LNCaP clone FGC (cell line): Measurements from ENCODE around the gene SLC22A7.

Experiments used
- DNase-seq: peaks from one replicate; pipeline ENCODE4 v3.0.0-alpha.2; 2011; ENCODE audit warnings: low read depth
- H3K4me3 ChIP-seq: 2 replicates; pipeline ENCODE4 v1.5.1; 2011; ENCODE audit warnings: mild to moderate bottlenecking, low read depth, low read length, control low read depth
- CTCF ChIP-seq: IDR thresholded peaks from 2 replicates; pipeline ENCODE4 v1.5.1; 2012; ENCODE audit warnings: mild to moderate bottlenecking; ENCODE audit not compliant: control insufficient read depth, insufficient read depth; ENCODE audit errors: extremely low read depth

The SLC22A7 gene

GRCh38 chr6:43261198-43261597 lies 36.9 kb upstream of the SLC22A7 start:
- H3K4me3 ChIP-seq: no peak overlapping the region
- DNase-seq: no peak
- TF ChIP-seq CTCF: no peak

- H3K4me3 ChIP-seq: no peak overlapping the region
- DNase-seq: no peak
- no peak for TF ChIP-seq CTCF
Observed at GRCh38 chr6:43262000-43262779, 35.9 kb upstream of the SLC22A7 start.

GRCh38 chr6:43262780-43263313 lies 35.2 kb upstream of the SLC22A7 start:
- no peak overlapping the region for H3K4me3 ChIP-seq
- no peak for DNase-seq
- no peak for TF ChIP-seq CTCF

- TF ChIP-seq CTCF: peak; percentile 95
- peak; percentile 33 for DNase-seq
- H3K4me3 ChIP-seq: no peak overlapping the region
Observed at GRCh38 chr6:43263314-43264178, 34.5 kb upstream of the SLC22A7 start.

GRCh38 chr6:43264599-43265145 lies 33.4 kb upstream of the SLC22A7 start:
- H3K4me3 ChIP-seq: no peak overlapping the region
- TF ChIP-seq CTCF: no peak
- DNase-seq: no peak

- no peak for DNase-seq
- TF ChIP-seq CTCF: no peak
- H3K4me3 ChIP-seq: no peak overlapping the region
Observed at GRCh38 chr6:43265564-43265963, 32.5 kb upstream of the SLC22A7 start.
